Measurements from ENCODE around the gene HMGN4. TPM values are rescaled to one million over a fixed set of nuclear protein-coding genes. Genes with fewer than 3 reads are reported as not detected.
"Not testable (repeated sequence)": the region's sequence is repeated elsewhere in the genome, so short reads cannot be mapped to it uniquely, and the experiment has no call there.

HMGN4 gene
- total RNA-seq, 4 donors from 2014 or later, result 54.6 to 68.4 (median 63.8) TPM

DNA sequence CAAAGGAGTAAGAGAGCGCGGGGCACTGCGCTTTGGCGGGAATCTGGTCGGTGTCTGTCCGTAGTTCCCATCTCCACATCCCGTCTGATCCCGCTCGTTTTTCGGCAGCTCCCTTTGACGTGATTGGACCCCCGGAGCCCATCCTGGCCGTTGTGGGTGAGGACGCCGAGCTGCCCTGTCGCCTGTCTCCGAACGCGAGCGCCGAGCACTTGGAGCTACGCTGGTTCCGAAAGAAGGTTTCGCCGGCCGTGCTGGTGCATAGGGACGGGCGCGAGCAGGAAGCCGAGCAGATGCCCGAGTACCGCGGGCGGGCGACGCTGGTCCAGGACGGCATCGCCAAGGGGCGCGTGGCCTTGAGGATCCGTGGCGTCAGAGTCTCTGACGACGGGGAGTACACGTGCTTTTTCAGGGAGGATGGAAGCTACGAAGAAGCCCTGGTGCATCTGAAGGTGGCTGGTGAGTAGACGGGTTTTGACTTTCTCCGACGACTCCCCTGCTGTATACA, 36.6 kb upstream of the HMGN4 start:
- intact Hi-C loops (cut with DNase I), result no loop called here
- Histone ChIP-seq H3K9me3 (no peaks in the 10 kb centered on the region), H3K36me3 (no peaks in the 10 kb centered on the region), H3K27me3 (no peaks in the 10 kb centered on the region), H3K4me1 (peaks cover 3 to 10% of the 10 kb centered on the region in 2 donors), H3K4me3 (replicated peaks in 1 of 3) (peak overlapping the region in 1 of 3 donors; percentile 8), H3K27ac (no peak overlapping the region)
- 7 to 13% methylated on average over 26 to 44 of the region's 49 CpGs for WGBS, 2 donors
- TF ChIP-seq, protein P1, sequence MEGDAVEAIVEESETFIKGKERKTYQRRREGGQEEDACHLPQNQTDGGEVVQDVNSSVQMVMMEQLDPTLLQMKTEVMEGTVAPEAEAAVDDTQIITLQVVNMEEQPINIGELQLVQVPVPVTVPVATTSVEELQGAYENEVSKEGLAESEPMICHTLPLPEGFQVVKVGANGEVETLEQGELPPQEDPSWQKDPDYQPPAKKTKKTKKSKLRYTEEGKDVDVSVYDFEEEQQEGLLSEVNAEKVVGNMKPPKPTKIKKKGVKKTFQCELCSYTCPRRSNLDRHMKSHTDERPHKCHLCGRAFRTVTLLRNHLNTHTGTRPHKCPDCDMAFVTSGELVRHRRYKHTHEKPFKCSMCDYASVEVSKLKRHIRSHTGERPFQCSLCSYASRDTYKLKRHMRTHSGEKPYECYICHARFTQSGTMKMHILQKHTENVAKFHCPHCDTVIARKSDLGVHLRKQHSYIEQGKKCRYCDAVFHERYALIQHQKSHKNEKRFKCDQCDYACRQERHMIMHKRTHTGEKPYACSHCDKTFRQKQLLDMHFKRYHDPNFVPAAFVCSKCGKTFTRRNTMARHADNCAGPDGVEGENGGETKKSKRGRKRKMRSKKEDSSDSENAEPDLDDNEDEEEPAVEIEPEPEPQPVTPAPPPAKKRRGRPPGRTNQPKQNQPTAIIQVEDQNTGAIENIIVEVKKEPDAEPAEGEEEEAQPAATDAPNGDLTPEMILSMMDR (IDR thresholded peaks at IDR 0.05), result no peak
- TF ChIP-seq POLR2A (IDR thresholded peaks at IDR 0.05), result no peak
- DNase-seq, result peak; percentile 15 to 17

DNA sequence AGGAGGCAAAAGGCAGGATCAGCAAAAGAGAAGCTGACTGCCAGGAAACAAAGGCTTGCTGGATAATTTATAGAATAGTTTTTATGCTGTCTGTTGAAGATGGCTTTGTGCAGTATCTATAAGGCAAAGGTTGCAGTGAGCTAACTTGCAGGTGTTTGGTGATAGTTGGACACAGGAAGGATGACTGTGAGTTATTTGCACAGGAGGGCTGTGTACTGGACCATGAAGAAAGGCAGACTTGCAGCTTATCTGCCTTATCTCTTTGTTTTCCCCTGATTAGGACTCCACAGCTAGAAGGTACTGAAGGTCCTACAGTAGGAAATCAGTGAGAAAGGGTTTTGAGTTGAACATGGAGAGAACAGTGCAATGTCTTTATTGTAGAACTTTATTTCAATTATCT, 36.0 kb upstream of the HMGN4 start:
- no peak for TF ChIP-seq POLR2A (IDR thresholded peaks at IDR 0.05)
- TF ChIP-seq, protein P1 (IDR thresholded peaks at IDR 0.05), result no peak
- intact Hi-C loops (cut with DNase I), result no loop called here

GRCh38 chr6:26502626-26503025, 35.5 kb upstream of the HMGN4 start:
- no peaks in the 10 kb centered on the region for H3K9me3 ChIP-seq
- DNase-seq, result no peak
- H3K4me3 ChIP-seq (replicated peaks in 1 of 3), result no peak overlapping the region
- no peaks in the 10 kb centered on the region for H3K27me3 ChIP-seq
- no peaks in the 10 kb centered on the region for H3K36me3 ChIP-seq
- intact Hi-C loops (cut with DNase I), result no loop called here
- TF ChIP-seq, protein P1 (IDR thresholded peaks at IDR 0.05), result no peak
- no peak for TF ChIP-seq POLR2A (IDR thresholded peaks at IDR 0.05)
- WGBS, 2 donors, result 93 to 95% methylated on average over 3 of the region's 3 CpGs
- H3K27ac ChIP-seq, result no peak overlapping the region
- H3K4me1 ChIP-seq, result peaks cover 3 to 10% of the 10 kb centered on the region in 2 donors

More for the DNA sequence above, 36.0 kb upstream of the HMGN4 start:
- H3K27ac ChIP-seq, result no peak overlapping the region
- DNase-seq, result no peak
- H3K36me3 ChIP-seq, result no peaks in the 10 kb centered on the region
- no peaks in the 10 kb centered on the region for H3K9me3 ChIP-seq
- no peaks in the 10 kb centered on the region for H3K27me3 ChIP-seq
- peak overlapping the region in 1 of 3 donors; percentile 8 for H3K4me3 ChIP-seq (replicated peaks in 1 of 3)
- H3K4me1 ChIP-seq, result peaks cover 3 to 10% of the 10 kb centered on the region in 2 donors

DNA sequence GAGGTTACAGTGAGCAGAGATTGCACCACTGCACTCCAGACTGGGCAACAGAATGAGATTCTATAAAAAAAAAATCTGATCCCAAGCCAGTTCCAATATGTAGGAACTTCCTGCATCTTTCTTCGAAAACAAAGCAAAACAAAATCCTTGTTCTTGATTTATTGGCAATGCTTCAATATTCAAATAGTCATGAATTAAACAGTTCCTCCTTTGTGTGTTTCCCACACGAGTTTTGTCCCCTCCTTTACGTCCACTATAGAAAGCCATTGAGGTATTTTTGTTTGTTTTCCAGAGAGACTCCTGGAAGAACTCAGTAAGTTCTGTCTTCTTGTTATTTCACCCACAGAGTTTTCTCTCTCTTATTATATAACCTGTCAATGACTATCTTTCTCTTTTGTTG, 30.5 kb upstream of the HMGN4 start:
- Histone ChIP-seq H3K4me3 (replicated peaks in 1 of 3) (no peak overlapping the region), H3K4me1 (no peaks in the 10 kb centered on the region), H3K36me3 (no peaks in the 10 kb centered on the region), H3K27me3 (no peaks in the 10 kb centered on the region), H3K27ac (no peak overlapping the region), H3K9me3 (no peaks in the 10 kb centered on the region)
- WGBS, 2 donors, result 70 to 76% methylated on average over 3 of the region's 3 CpGs
- DNase-seq, result no peak
- TF ChIP-seq POLR2A (IDR thresholded peaks at IDR 0.05), result no peak
- TF ChIP-seq, protein P1 (IDR thresholded peaks at IDR 0.05), result no peak
- intact Hi-C loops (cut with DNase I), result no loop called here

- H3K36me3 ChIP-seq; intact Hi-C loops (cut with DNase I); H3K4me3 ChIP-seq (replicated peaks in 1 of 3); H3K27me3 ChIP-seq; H3K27ac ChIP-seq; H3K4me1 ChIP-seq; DNase-seq; H3K9me3 ChIP-seq: not testable (repeated sequence)
- 87 to 92% methylated on average over 8 of the region's 8 CpGs for WGBS, 2 donors
Observed at GRCh38 chr6:26511033-26511432, 27.1 kb upstream of the HMGN4 start.

GRCh38 chr6:26514984-26515383, 23.2 kb upstream of the HMGN4 start:
- WGBS, 2 donors, result 88 to 96% methylated on average over 2 of the region's 2 CpGs
- DNase-seq, result no peak

More at GRCh38 chr6:26514984-26515383, 23.2 kb upstream of the HMGN4 start:
- H3K4me3 ChIP-seq (replicated peaks in 1 of 3), result no peak overlapping the region
- intact Hi-C loops (cut with DNase I), result no loop called here
- no peaks in the 10 kb centered on the region for H3K9me3 ChIP-seq
- H3K4me1 ChIP-seq, result no peaks in the 10 kb centered on the region
- H3K27me3 ChIP-seq, result no peaks in the 10 kb centered on the region
- no peaks in the 10 kb centered on the region for H3K36me3 ChIP-seq
- no peak overlapping the region for H3K27ac ChIP-seq
- TF ChIP-seq, protein P1 (IDR thresholded peaks at IDR 0.05), result no peak
- TF ChIP-seq POLR2A (IDR thresholded peaks at IDR 0.05), result no peak

All from thyroid gland (tissue), 4 donors.